HG03095 (cell line): Measurements from ENCODE around the gene ZNF654.
"Not testable (repeated sequence)": the region's sequence is repeated elsewhere in the genome, so short reads cannot be mapped to it uniquely, and the experiment has no call there.

ENCODE experiments used
- ATAC-seq: cut with Tn5 transposase; IDR thresholded peaks from one replicate; pipeline ENCODE4 v1.9.1; 2021; ENCODE audit warnings: moderate library complexity; ENCODE audit not compliant: unreplicated experiment

ZNF654 gene

DNA sequence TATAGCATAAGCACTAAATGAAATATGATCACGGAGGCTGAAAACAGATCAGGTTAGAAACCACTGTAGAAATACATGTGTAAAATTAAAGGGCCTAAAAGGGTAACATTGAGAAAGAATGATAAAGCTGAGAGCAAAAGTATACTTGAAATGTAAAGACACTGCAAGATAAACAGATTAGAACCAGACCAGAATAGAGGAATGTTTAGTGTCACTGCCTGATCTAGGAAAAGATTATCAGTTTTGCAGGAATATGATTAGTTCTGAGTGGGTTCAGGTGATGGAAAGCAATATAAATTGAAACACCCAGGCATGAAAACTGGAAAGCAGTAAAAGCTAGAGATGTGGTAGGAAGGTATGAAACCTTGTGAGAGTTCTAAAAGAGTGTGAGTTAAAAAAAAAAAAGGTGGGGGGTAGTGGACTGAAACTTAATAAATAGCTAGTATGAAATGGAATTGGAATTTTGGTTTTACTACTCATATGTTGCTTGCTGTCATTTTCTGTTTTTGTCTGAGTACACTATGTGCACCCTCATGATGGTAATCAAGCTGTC lies 74.7 kb downstream of the ZNF654 start:
- no peak for ATAC-seq

DNA sequence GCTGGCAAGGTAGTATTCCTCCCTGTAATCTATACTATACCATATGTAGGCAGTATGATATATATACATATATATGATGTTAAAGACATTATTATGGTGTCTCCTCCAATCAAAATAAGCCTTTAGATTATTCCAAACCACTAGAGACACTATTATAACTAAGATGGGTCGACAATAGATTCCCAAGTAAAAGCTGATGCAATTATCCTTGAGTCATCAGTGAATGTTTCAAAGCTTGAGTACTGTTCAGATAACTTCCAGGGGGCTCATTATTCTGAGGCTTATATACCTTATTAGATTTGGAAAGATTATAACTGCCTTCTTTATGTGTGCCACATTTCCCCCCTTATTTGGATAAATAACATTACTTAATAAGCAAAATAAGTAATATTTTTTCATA lies 78.8 kb downstream of the ZNF654 start:
- no peak for ATAC-seq

DNA sequence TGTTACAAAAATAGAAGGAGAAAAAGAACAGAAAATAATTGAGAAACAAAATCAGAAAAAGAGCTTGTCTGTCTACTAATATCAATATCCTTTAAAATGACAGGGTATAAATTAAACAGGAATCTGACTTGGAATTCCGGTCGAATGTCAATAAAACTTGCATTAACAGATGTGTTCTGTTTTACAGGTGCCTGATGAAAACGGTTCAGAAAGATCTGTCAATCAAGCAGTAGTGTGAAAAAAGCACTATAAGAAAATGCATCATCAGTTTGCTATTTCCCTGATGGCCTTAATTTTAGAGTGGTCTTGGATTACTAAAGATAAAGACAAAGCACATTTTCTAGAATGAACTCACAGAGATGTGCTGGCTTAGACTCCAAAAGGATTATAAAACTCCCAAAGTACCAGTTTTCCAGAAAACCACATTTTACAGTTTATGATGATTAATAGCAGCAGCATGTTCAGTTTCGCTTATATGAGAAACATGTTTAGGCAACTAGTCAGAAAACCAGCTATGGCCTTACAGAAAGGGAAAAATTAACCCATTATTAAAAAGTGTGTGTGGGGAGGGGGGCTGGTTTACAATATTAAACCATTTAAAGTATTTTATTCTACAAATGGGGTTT lies 82.5 kb downstream of the ZNF654 start:
- no peak for ATAC-seq

DNA sequence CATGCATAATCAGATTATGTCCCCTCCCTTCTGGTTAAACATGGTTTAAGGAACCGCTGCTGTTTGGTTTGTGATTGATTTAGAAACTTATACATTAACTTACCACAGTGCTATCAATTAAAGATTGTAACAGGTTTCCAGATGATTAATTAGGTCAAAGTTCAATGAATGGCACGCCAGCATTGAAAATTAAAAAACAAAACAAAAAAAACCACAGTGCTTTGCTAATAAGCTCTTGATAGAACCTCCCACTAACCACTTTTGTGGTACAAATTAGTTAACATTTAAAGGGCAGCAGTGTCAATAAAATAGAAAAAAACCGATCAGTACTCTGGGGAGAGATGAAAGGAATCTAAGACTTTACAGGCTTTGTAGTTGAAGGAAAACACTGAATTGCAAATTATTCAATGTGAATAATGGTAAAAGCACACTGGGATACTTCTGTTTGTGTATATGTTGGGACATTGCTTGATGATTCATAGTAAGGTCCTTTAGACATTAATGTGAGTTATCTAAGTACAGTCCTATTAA lies 83.1 kb downstream of the ZNF654 start:
- no peak for ATAC-seq

DNA sequence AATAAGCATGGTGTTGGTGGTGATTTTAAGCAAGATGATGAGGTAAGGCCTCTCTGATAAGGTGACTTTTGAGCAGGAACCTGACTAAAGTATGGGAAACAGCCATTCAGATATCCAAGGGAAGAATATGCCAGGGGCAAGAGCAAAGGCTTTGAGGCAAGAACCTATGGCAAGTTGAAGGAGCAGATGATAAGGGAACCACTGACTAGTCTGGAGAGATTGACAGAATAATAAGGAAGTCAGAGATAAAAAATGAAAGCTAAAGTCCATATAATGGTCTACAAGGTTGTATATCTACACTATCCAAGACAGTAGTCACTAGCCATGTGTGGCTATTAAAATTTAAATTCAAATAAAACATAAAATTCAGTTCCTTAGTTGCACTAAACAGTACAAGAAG lies 88.2 kb downstream of the ZNF654 start:
- no peak for ATAC-seq

DNA sequence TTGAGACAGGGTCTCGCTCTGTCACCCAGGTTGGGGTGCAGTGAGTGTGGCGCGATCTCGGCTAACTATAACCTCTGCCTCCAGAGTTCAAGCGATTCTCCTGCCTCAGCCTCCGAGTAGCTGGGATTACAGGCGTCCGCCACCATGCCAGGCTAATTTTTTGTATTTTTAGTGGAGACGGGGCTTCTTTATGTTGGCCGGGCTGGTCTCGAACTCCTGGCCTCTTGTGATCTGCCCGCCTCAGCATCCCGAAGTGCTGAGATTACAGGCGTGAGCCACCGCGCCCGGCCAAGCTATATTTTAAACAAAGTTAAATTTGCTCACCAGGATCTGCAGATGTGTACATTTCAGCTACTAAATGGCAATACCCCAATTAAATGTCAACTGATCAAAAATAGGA lies 89.6 kb downstream of the ZNF654 start:
- ATAC-seq, result no peak

DNA sequence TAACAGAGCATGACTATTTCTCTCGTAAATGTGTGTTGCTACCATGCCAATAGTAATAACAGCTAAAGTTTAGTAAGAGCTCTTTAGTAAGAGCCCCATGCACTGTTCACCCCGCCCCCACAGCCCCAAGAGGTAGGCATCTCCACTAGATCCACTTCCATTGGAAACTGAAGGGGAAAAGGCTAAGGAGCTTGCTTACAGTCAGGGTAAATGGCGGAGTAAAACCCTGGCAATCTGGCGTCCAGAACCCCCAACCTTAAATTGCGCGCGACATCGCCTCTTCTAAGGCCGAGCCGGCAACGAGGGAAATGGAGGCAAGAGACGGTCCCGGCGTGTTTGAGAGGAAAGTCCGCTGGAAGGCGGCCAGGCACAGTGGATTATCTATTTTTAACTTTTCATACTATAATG lies 90.0 kb downstream of the ZNF654 start:
- peak; percentile 6 for ATAC-seq

DNA sequence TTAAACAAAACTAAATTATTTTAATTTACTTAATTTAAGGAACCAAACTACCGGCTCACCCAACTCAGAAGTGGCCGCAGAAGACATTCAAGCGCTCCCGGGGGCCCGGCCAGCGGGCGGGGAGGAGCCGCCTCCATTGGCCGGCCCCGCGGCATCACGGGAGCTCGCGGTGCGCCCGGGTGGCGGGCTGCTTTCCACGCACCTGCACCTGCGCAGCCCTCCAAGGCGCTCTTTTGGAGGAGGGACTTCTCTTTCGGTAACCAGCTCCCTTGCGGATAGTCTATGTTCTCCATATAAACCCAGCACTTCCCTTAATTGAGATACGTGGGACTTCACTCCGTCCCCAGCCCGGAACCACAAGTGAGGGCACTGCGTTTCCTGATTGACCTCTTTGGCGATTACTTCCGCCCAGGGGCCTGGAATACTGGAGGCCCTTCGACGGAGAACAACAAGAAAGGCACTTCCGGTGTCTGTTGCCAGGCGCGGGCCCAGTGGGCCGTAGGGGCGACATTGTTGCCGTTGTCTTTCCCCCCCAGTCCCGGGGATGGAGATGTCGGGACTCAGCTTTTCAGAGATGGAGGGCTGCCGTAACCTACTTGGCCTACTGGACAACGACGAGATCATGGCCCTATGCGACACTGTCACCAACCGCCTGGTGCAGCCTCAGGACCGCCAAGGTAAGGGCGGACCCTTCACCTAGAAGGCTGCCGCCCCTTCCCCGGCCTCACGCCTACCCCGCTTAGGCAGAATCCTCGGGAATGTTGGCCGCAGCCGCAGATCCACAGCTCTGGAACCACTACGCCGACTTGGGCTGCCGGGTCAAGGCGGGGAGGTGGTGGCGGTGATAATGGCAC lies 90.7 kb downstream of the ZNF654 start, which contains the start of gene C3orf38:
Gene C3orf38 (plus strand): TSS at position 451 of the 854 bp plus-strand sequence. CDS start 94 bp downstream, at position 545.
- peak; percentile 72 for ATAC-seq

DNA sequence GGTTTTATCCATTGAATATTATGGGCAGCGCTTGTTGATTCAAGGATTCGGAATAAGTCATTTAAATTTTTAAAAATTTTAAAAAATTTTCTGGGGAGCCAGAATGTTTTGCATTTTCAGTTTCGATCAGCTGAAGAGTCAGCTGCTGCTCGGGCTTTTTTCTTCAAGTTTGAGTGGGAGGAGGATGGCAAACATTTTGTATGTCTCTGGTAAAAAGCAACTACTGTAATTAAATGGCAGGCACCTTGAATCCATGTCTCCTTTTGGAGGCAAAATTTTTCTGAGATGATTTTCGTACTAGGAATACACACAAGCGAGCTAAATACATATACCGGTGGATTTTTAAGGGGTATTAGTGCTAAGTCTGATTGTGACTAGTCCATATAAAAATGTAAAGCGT lies 91.3 kb downstream of the ZNF654 start:
- ATAC-seq, result peak; percentile 27

DNA sequence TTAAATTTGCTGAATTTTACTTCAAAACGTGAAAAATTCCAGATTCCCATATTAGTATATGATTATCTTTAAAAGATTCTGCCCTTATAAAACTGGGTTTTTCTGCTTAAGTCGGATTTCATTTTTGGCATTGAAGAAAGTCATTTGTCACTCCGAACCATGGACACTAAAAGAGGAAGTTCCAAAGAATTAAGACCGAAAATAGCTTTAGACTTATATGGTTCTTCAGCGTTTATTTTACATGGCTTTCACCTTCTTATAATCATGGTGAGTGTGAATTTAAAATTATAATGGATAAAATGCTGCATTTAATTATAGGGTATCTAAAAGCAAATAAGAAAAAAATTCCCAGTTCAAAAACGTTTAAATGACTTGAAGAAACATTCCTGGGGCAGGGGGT lies 91.8 kb downstream of the ZNF654 start:
- ATAC-seq, result no peak

DNA sequence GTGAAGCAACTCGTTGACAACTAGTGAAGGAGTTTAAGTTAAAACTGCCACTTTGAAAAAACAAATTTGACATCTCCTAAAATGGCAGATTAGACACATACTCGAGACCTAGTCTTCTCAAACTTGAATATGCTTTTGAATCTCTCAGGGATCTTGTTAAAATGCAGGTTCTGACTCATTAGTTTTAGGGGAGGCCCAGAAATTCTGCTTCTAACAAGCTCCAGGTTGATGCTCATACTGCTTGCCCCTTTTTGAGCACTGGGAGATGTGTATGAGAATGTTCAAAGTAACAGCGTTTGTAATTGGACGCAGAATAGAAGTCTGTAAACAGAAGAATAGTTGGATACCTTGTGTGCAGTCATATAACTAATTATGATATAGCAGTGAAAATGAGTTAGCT lies 92.3 kb downstream of the ZNF654 start:
- no peak for ATAC-seq

DNA sequence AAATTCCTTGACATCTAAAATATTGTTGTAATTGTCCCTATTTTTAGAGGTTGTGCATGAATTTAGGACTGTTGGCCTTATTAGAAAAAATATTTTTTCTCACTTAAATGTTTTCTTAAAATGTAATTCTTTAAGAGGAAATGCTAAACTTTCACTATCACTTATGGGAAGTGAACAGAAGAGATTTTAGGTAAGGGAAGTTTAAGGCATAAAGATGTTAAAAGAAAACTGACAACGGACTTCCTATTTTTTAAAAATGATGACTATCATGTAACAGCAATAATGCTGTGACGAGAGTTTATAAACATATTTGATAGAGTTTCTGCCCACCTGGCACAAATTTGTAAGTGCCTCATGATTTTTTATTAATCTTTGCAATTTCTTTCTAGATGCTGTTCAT lies 93.8 kb downstream of the ZNF654 start:
- no peak for ATAC-seq

DNA sequence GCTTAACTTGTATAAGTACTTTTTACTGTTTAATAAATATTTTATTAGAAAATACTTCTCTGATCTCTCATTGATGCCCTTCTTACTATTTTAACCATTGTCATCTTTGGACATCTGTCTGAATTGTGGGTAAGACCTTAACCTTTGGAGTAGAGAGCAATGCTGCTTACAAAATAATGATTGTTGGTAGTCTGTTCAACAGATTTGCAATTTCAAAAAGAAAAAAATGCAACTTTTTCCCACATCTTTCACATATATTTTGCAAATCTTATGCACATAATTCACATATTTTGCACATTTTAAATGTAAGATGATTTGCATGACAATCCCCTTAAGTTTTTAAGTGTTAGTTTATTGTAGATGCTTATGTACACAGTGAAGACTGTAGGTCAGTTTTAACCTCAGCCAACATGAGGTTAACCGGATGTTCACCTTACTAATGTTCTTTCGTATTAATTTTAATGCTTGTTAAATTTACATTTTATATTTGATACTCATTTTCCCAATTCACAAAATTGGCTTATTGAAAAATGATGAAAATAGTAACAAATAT lies 107.4 kb downstream of the ZNF654 start:
- no peak for ATAC-seq

DNA sequence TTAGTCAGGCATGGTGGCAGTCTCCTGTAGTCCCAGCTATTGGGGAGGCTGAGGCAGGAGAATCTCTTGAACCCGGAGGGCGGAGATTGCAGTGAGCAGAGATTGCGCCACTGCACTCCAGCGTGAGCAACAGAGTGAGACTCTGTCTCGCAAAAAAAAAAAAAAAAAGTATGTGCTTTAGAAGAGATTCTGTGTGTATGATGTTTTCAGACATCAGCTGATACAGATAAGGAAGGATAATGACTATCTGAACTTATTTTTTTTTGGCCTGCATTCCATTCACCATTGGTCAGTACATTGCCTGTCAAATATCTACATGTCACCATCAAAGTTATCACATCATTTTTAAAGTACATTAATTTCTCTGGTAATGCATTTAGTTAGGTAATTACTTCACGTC lies 108.1 kb downstream of the ZNF654 start:
- no peak for ATAC-seq

DNA sequence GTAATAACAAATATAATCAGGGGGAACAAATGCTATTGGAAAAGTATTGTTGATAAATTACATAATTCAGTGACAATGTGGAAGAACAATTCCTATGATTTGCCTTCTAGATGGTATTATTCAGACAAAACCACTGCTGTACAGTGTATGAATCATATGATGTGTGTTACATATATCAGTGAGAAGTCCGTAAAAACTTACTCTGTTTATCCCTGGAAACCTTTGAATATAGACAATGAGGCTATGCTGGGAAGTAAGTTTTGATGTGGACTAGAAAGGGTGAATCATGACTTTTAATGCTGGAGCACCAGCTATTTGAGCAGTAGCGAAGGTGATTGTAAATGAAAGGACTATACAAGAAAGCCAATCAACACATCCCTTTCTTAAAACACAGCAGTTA lies 108.6 kb downstream of the ZNF654 start:
- ATAC-seq, result no peak

DNA sequence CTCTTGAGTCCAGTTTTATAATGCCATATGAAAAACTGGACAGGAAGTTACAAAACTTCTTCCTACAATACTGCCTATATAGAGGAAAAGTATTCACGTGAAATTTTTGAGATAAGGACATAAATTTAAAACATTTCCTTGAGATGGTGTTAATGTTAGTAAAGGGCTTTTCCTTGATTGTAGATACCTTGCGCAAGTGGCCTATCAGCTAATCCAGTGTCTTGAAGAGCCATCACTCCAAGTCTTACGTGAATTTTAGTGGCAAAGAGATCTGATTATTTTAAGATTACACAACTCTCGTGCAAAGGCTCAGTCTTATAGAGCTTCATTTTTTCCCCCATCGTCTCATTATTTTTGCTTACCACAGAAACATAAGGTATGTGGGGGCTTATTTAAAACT lies 109.1 kb downstream of the ZNF654 start:
- no peak for ATAC-seq

DNA sequence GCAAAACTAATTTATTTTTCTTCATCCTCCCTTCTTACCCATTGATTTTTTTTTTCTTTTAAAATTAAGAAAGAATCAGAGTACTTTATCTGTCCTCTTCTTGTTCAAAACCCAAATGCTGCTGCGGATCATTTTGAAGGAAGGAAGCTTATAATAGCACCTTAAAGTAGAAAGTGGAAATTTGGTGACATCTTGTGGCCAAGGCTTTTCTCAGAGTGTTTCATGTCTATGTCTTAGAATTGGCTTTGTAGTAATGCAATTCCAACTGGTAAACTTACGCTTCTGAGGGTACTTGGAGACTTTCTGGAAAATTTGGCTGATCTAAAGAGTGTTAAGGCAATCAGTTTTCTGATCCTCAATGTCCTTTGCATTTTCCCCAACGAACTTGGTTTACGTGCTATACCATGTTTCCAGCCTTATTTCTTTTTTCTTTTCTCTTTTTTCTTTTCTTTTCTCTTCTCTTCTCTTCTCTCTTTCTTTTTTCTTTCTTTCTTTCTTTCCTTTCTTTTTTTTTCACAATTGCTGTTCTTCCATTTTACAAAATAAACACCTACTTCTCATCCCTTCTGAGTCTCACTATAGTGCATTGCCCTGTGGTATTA lies 121.4 kb downstream of the ZNF654 start:
- peak; percentile 89 for ATAC-seq

DNA sequence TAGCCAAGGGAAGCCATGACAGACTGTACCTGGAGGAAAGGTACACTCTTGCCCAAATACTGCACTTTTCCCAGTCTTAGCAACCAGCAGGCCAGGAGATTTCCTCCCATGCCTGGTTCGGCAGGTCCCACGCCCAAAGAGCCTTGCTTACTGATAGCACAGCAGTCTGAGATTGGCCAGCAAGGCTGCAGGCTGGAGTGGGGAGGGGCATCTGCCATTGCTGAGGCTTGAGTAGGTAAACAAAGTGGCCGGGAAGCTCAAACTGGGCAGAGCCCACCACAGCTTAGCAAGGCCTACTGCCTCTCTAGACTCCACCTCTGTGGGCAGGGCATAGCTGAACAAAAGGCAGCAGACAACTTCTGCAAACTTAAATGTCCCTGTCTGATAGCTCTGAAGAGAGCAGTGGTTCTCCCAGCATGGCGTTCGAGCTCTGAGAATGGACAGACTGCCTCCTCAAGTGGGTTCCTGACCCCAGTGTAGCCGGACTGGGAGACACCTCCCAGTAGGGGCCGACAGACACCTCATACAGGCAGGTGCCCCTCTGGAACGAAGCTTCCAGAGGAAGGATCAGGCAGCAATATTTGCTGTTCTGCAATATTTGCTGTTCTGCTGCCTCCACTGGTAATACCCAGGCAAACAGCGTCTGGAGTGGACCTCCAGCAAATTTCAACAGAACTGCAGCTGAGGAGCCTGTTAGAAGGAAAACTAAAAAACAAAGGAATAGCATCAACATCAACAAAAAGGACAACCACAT lies 123.3 kb downstream of the ZNF654 start:
- not testable (repeated sequence) for ATAC-seq

DNA sequence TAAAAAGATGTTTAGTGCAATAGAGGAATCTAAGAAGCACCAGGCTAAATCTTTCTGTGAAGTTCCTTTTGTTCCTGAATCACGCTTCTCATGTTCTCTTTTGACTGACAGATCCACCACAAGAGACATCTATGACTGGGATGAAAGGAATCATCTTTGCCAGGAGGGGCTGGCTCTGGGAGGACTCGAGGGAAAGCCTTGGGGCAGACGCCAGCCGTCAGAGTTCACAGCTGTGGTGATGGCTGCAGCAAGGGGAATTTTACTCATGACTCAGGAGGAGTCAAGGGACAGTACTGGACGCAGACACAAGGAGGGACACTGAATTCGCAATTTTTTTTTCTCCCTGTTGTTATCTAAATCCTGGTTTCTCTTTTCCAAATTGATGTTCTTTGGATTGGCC lies 129.4 kb downstream of the ZNF654 start:
- no peak for ATAC-seq

DNA sequence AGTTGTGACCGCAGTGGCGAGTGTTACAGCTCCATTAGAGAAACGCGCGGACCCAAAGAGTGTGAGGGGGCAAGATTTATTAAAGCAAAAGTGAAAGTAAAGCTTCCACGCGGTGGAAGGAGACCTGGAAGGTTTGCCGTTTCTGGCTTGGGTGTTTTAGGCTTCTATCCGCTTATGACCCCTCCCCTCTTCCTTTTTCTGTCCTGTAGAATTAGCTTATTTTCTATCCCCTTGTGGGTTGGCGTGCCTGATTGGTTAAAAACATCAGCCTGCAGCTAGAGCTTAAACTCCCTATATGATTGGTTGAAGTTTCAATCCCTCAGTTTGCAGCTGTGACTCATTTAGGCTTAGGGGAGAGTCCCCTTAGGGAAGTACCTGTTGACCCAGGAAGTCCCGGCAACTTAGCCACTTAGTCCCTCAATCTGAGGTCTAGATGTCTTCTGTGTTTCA lies 130.3 kb downstream of the ZNF654 start:
- ATAC-seq, result peak; percentile 95
